Astrocyte (in vitro differentiated cells and primary cell): ENCODE measurements around the gene DDX1. TPM values are rescaled to one million over a fixed set of nuclear protein-coding genes. Genes with fewer than 3 reads are reported as not detected.

Experiments used
- DNase-seq: peaks from one replicate; pipeline ENCODE4 v3.0.0-alpha.2; 2010; ENCODE audit warnings: low read depth
- FAIRE-seq: peaks from 2 replicates; lab custom pipeline; 2011; peaks lifted over from hg19 to GRCh38; lab: Jason Lieb, UNC
- H2AFZ ChIP-seq: 2 replicates; pipeline ENCODE4 v1.6.0; 2012; ENCODE audit warnings: low read depth, low read length, inconsistent platforms
- H3K27ac ChIP-seq: 2 replicates; pipeline ENCODE4 v1.5.1; 2011; ENCODE audit warnings: low read depth, low read length, inconsistent platforms
- H3K27me3 ChIP-seq: 2 replicates; pipeline ENCODE4 v1.6.0; 2011; ENCODE audit warnings: low read length, inconsistent platforms; ENCODE audit not compliant: insufficient read depth
- H3K36me3 ChIP-seq: 2 replicates; pipeline ENCODE4 v1.5.1; 2011; ENCODE audit warnings: low read length, inconsistent platforms; ENCODE audit not compliant: insufficient read depth
- H3K4me1 ChIP-seq: 2 replicates; pipeline ENCODE4 v1.5.1; 2011; ENCODE audit warnings: low read length, inconsistent platforms; ENCODE audit not compliant: insufficient read depth
- H3K4me2 ChIP-seq: 2 replicates; pipeline ENCODE4 v1.6.0; 2012; ENCODE audit warnings: low read length, inconsistent platforms
- H3K4me3 ChIP-seq: 2 replicates; pipeline ENCODE4 v1.5.1; 2011; ENCODE audit warnings: low read depth, mild to moderate bottlenecking, low read length, inconsistent platforms; ENCODE audit not compliant: insufficient read depth
- H3K79me2 ChIP-seq: 2 replicates; pipeline ENCODE4 v1.6.0; 2012; ENCODE audit warnings: mild to moderate bottlenecking, low read length, inconsistent platforms; ENCODE audit not compliant: insufficient read depth
- H3K9ac ChIP-seq: 2 replicates; pipeline ENCODE4 v1.6.0; 2012; ENCODE audit warnings: mild to moderate bottlenecking, low read length, inconsistent platforms
- H3K9me3 ChIP-seq: 2 replicates; pipeline ENCODE4 v1.5.1; 2012; ENCODE audit warnings: low read depth, mild to moderate bottlenecking, low read length, inconsistent platforms; ENCODE audit not compliant: insufficient read depth
- H4K20me1 ChIP-seq: 2 replicates; pipeline ENCODE4 v1.6.0; 2012; ENCODE audit warnings: low read length, inconsistent platforms; ENCODE audit not compliant: insufficient read depth
- H3K27ac Mint-ChIP-seq: one replicate; pipeline ENCODE4 v1.8.0; 2021; ENCODE audit warnings: mild to moderate bottlenecking, mixed read lengths; ENCODE audit not compliant: unreplicated experiment
- H3K27me3 Mint-ChIP-seq: one replicate; pipeline ENCODE4 v1.8.0; 2021; ENCODE audit warnings: low read depth, mixed read lengths; ENCODE audit not compliant: unreplicated experiment
- H3K36me3 Mint-ChIP-seq: one replicate; pipeline ENCODE4 v1.8.0; 2021; ENCODE audit warnings: low read depth, mixed read lengths; ENCODE audit not compliant: unreplicated experiment
- H3K4me1 Mint-ChIP-seq: one replicate; pipeline ENCODE4 v1.8.0; 2021; ENCODE audit warnings: low read depth, mixed read lengths; ENCODE audit not compliant: unreplicated experiment
- H3K4me3 Mint-ChIP-seq: one replicate; pipeline ENCODE4 v1.8.0; 2021; ENCODE audit warnings: mild to moderate bottlenecking, moderate library complexity, mixed read lengths; ENCODE audit not compliant: unreplicated experiment
- H3K9me3 Mint-ChIP-seq: one replicate; pipeline ENCODE4 v1.8.0; 2021; ENCODE audit warnings: mild to moderate bottlenecking, mixed read lengths; ENCODE audit not compliant: unreplicated experiment
- CTCF ChIP-seq: IDR thresholded peaks from 2 replicates; pipeline ENCODE4 v1.5.1; 2011; ENCODE audit warnings: low read depth, mild to moderate bottlenecking, inconsistent platforms, low read length, moderate library complexity; ENCODE audit not compliant: insufficient read depth
- EZH2 ChIP-seq: IDR thresholded peaks from 2 replicates; pipeline ENCODE4 v1.6.1; 2012; ENCODE audit warnings: mild to moderate bottlenecking, low read length, inconsistent platforms; ENCODE audit not compliant: insufficient read depth
- total RNA-seq: library from RNA; stranded (reverse); gene quantifications from 2 replicates; pipeline ENCODE4 v1.2.1, GENCODE V29; 2021

DDX1 gene
- total RNA-seq, 1 donor from 2014 or later = 146 TPM

GRCh38 chr2:15652252-15652651, 60.6 kb downstream of the DDX1 start:
- H3K4me1 ChIP-seq = no peaks in the 10 kb centered on the region
- H4K20me1 ChIP-seq = no peaks in the 10 kb centered on the region
- H3K36me3 Mint-ChIP-seq = peaks cover 4% of the 10 kb centered on the region
- H3K4me1 Mint-ChIP-seq = peaks cover 3% of the 10 kb centered on the region
- DNase-seq = no peak
- peaks cover 44% of the 10 kb centered on the region for H3K27me3 Mint-ChIP-seq
- FAIRE-seq = no peak
- no peaks in the 10 kb centered on the region for H3K36me3 ChIP-seq
- H3K4me3 Mint-ChIP-seq = no peak overlapping the region
- no peak overlapping the region for H2AFZ ChIP-seq
- no peaks in the 10 kb centered on the region for H3K79me2 ChIP-seq
- H3K27ac Mint-ChIP-seq = no peak overlapping the region
- no peak overlapping the region for H3K9ac ChIP-seq
- no peak for TF ChIP-seq CTCF
- no peak for TF ChIP-seq EZH2
- H3K9me3 Mint-ChIP-seq = peaks cover 2% of the 10 kb centered on the region
- no peak overlapping the region for H3K4me3 ChIP-seq
- no peak overlapping the region for H3K27ac ChIP-seq
- no peak overlapping the region for H3K4me2 ChIP-seq
- peaks cover 2% of the 10 kb centered on the region for H3K27me3 ChIP-seq
- no peaks in the 10 kb centered on the region for H3K9me3 ChIP-seq

GRCh38 chr2:15652801-15653200, 61.1 kb downstream of the DDX1 start:
- Histone ChIP-seq H3K4me3 (no peak overlapping the region), H4K20me1 (no peaks in the 10 kb centered on the region), H3K27ac (no peak overlapping the region), H2AFZ (no peak overlapping the region), H3K27me3 (peaks cover 2% of the 10 kb centered on the region), H3K79me2 (no peaks in the 10 kb centered on the region), H3K36me3 (no peaks in the 10 kb centered on the region), H3K4me1 (no peaks in the 10 kb centered on the region), H3K9ac (no peak overlapping the region), H3K9me3 (no peaks in the 10 kb centered on the region), H3K4me2 (no peak overlapping the region)
- Mint-ChIP-seq H3K36me3 (peaks cover 4% of the 10 kb centered on the region), H3K4me3 (no peak overlapping the region), H3K27ac (no peak overlapping the region), H3K27me3 (peaks cover 44% of the 10 kb centered on the region), H3K9me3 (peaks cover 2% of the 10 kb centered on the region), H3K4me1 (peaks cover 3% of the 10 kb centered on the region)
- no peak for TF ChIP-seq EZH2
- TF ChIP-seq CTCF = no peak
- DNase-seq (no peak), FAIRE-seq (no peak)

GRCh38 chr2:15653806-15654726, 62.4 kb downstream of the DDX1 start:
- no peak for TF ChIP-seq CTCF
- no peak for TF ChIP-seq EZH2
- peaks cover 2% of the 10 kb centered on the region for H3K27me3 ChIP-seq
- DNase-seq = no peak
- Mint-ChIP-seq H3K27me3 (peaks cover 48% of the 10 kb centered on the region), H3K36me3 (peaks cover 4% of the 10 kb centered on the region), H3K4me1 (peaks cover 3% of the 10 kb centered on the region), H3K4me3 (no peak overlapping the region), H3K9me3 (peaks cover 5% of the 10 kb centered on the region), H3K27ac (no peak overlapping the region)
- H2AFZ ChIP-seq = no peak overlapping the region
- no peaks in the 10 kb centered on the region for H3K9me3 ChIP-seq
- no peaks in the 10 kb centered on the region for H3K79me2 ChIP-seq
- no peaks in the 10 kb centered on the region for H3K36me3 ChIP-seq
- H3K4me1 ChIP-seq = no peaks in the 10 kb centered on the region
- H3K9ac ChIP-seq = no peak overlapping the region
- no peak overlapping the region for H3K27ac ChIP-seq
- H4K20me1 ChIP-seq = no peaks in the 10 kb centered on the region
- no peak overlapping the region for H3K4me3 ChIP-seq
- FAIRE-seq = no peak
- no peak overlapping the region for H3K4me2 ChIP-seq
